SU-DHL-6 (cell line): ENCODE results near the gene DAPK2.

ENCODE experiments used
- H2AFZ ChIP-seq: fragments of 200-600 bp; sonication (generic); 2 replicates; pipeline ENCODE4 v1.6.1; 2014; ENCODE audit warnings: low read depth, mild to moderate bottlenecking, moderate library complexity, mixed read lengths, antibody characterized with exemption, low read length; ENCODE audit not compliant: severe bottlenecking
- H3F3A ChIP-seq: fragments of 200-600 bp; shearing (Covaris generic); 2 replicates; pipeline ENCODE4 v1.6.0; 2016; ENCODE audit warnings: antibody characterized with exemption, mild to moderate bottlenecking; ENCODE audit not compliant: insufficient read depth
- H3K27ac ChIP-seq: fragments of 200-600 bp; sonication (generic); 2 replicates; pipeline ENCODE4 v1.5.1; 2016; ENCODE audit warnings: low read depth, mild to moderate bottlenecking, low read length, moderate library complexity, mixed read lengths
- H3K27me3 ChIP-seq: fragments of 200-600 bp; sonication (generic), shearing (Covaris generic); 2 replicates; pipeline ENCODE4 v1.6.0; 2014; ENCODE audit warnings: mild to moderate bottlenecking, low read length
- H3K36me3 ChIP-seq: fragments of 200-600 bp; sonication (generic); 2 replicates; pipeline ENCODE4 v1.6.1; 2014; ENCODE audit warnings: mild to moderate bottlenecking, low read length, mixed read lengths
- H3K4me2 ChIP-seq: fragments of 300-600, 200-600 bp; shearing (Covaris generic), sonication (generic); 2 replicates; pipeline ENCODE4 v1.6.0; 2014; ENCODE audit warnings: low read length, low read depth, mild to moderate bottlenecking; ENCODE audit not compliant: poor library complexity, severe bottlenecking
- H3K4me3 ChIP-seq: fragments of 200-600 bp; sonication (generic); 2 replicates; pipeline ENCODE4 v1.5.1; 2014; ENCODE audit warnings: antibody characterized with exemption, low read length, mild to moderate bottlenecking, mixed read lengths; ENCODE audit not compliant: insufficient read depth, poor library complexity, severe bottlenecking
- H3K79me2 ChIP-seq: fragments of 200-600 bp; sonication (generic); 2 replicates; pipeline ENCODE4 v1.6.1; 2014; ENCODE audit warnings: mild to moderate bottlenecking, low read length, moderate library complexity; ENCODE audit not compliant: insufficient read depth
- H3K9ac ChIP-seq: fragments of 200-600 bp; sonication (generic); 2 replicates; pipeline ENCODE4 v1.7.0; 2014; ENCODE audit warnings: mild to moderate bottlenecking, low read length
- H3K9me2 ChIP-seq: fragments of 200-600 bp; sonication (generic); replicated peaks from 2 replicates; pipeline ENCODE4 v1.6.1; 2014; ENCODE audit warnings: low read length; ENCODE audit not compliant: insufficient read depth
- H3K9me3 ChIP-seq: fragments of 200-600 bp; sonication (generic); 2 replicates; pipeline ENCODE4 v1.6.1; 2014; ENCODE audit warnings: low read length, mixed read lengths; ENCODE audit not compliant: insufficient read depth
- H4K20me1 ChIP-seq: fragments of 200-600 bp; sonication (generic); 2 replicates; pipeline ENCODE4 v1.6.1; 2014; ENCODE audit warnings: low read depth, mild to moderate bottlenecking, antibody characterized with exemption, low read length, moderate library complexity, mixed read lengths
- EZH2phosphoT487 ChIP-seq: fragments of 200-600 bp; sonication (generic), shearing (Covaris generic); conservative IDR thresholded peaks from 2 replicates; pipeline ENCODE4 v1.6.1; 2018; ENCODE audit warnings: mild to moderate bottlenecking, antibody characterized with exemption, low read length, moderate library complexity, mixed read lengths
- TF ChIP-seq, protein P1 (sequence below): fragments of 200-600 bp; sonication (generic); IDR thresholded peaks from one replicate; pipeline ENCODE4 v1.5.1; 2017; ENCODE audit warnings: antibody characterized with exemption, mild to moderate bottlenecking, low read length, moderate library complexity; ENCODE audit not compliant: insufficient read depth, poor library complexity, severe bottlenecking

Gene DAPK2

DNA sequence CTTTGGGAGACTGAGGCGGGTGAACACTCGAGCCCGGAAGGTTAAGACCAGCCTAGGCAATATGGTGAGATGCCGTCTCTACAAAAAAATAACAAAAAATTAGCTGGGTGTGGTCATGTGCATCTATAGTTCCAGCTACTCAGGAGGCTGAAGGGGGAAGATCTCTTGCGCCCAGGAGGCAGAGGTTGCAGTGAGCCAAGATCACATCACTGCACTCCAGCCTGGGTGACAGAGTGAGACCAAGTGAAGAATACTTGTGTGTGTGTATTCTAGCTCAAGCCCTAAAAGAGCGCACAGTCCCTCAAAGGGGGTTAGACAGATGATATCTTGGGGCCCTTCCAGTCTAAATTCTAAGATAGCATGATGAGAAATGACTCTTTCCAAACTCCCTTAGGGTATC lies 23.7 kb downstream of the DAPK2 start:
- Histone ChIP-seq H3K79me2 (no peaks in the 10 kb centered on the region), H3F3A (no peaks in the 10 kb centered on the region)
- no peak for TF ChIP-seq EZH2phosphoT487
- TF ChIP-seq, protein P1, sequence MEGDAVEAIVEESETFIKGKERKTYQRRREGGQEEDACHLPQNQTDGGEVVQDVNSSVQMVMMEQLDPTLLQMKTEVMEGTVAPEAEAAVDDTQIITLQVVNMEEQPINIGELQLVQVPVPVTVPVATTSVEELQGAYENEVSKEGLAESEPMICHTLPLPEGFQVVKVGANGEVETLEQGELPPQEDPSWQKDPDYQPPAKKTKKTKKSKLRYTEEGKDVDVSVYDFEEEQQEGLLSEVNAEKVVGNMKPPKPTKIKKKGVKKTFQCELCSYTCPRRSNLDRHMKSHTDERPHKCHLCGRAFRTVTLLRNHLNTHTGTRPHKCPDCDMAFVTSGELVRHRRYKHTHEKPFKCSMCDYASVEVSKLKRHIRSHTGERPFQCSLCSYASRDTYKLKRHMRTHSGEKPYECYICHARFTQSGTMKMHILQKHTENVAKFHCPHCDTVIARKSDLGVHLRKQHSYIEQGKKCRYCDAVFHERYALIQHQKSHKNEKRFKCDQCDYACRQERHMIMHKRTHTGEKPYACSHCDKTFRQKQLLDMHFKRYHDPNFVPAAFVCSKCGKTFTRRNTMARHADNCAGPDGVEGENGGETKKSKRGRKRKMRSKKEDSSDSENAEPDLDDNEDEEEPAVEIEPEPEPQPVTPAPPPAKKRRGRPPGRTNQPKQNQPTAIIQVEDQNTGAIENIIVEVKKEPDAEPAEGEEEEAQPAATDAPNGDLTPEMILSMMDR: no peak

GRCh38 chr15:64019764-64020163 lies 26.5 kb downstream of the DAPK2 start:
- H3F3A ChIP-seq: no peaks in the 10 kb centered on the region
- no peak overlapping the region for H3K27ac ChIP-seq
- H3K9ac ChIP-seq: no peak overlapping the region
- H3K4me2 ChIP-seq: no peak overlapping the region
- no peaks in the 10 kb centered on the region for H3K27me3 ChIP-seq
- no peaks in the 10 kb centered on the region for H3K79me2 ChIP-seq
- TF ChIP-seq EZH2phosphoT487: no peak
- TF ChIP-seq, protein P1: no peak
- no peak overlapping the region for H3K4me3 ChIP-seq
- no peaks in the 10 kb centered on the region for H3K9me3 ChIP-seq
- no peaks in the 10 kb centered on the region for H3K9me2 ChIP-seq
- no peaks in the 10 kb centered on the region for H4K20me1 ChIP-seq
- H2AFZ ChIP-seq: no peak overlapping the region
- H3K36me3 ChIP-seq: no peaks in the 10 kb centered on the region

More for the DNA sequence above, 23.7 kb downstream of the DAPK2 start:
- no peaks in the 10 kb centered on the region for H3K9me3 ChIP-seq
- H3K27ac ChIP-seq: no peak overlapping the region
- no peaks in the 10 kb centered on the region for H4K20me1 ChIP-seq
- no peak overlapping the region for H3K4me2 ChIP-seq
- no peak overlapping the region for H3K9ac ChIP-seq
- no peaks in the 10 kb centered on the region for H3K27me3 ChIP-seq
- H2AFZ ChIP-seq: no peak overlapping the region
- no peaks in the 10 kb centered on the region for H3K9me2 ChIP-seq
- H3K36me3 ChIP-seq: no peaks in the 10 kb centered on the region
- no peak overlapping the region for H3K4me3 ChIP-seq

DNA sequence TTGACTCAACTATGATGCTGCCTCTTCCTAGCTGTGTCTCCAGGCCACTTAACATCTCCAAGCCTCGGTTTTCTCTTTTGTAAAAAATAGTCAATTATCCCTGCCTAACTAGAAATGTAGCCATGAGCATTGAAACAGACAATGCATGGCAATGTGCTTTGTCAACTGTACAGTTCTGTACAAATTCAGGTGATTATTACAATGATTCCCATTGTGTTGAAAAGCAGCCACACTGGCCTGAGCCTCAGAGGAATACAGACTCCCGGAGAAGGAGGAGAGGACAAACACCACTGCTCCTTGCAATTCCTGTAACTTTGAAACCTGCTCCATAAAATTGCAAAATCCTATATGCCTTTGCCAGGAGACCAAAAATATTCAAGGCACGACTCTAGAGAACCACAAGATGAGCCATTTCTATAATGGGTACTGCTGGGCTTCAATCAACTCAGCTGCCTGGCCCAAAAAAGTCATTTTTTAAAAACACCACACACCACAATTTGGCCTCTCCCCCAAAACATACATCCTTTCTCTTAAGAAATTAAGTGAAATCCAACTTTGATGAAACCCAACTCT lies 28.6 kb downstream of the DAPK2 start:
- no peaks in the 10 kb centered on the region for H3F3A ChIP-seq
- no peak overlapping the region for H2AFZ ChIP-seq
- no peak overlapping the region for H3K9ac ChIP-seq
- no peaks in the 10 kb centered on the region for H3K79me2 ChIP-seq
- no peaks in the 10 kb centered on the region for H3K9me2 ChIP-seq
- H3K4me2 ChIP-seq: no peak overlapping the region
- no peaks in the 10 kb centered on the region for H3K36me3 ChIP-seq
- H3K4me3 ChIP-seq: no peak overlapping the region
- TF ChIP-seq, protein P1: no peak
- no peak for TF ChIP-seq EZH2phosphoT487
- no peaks in the 10 kb centered on the region for H3K27me3 ChIP-seq
- no peaks in the 10 kb centered on the region for H3K9me3 ChIP-seq
- H4K20me1 ChIP-seq: no peaks in the 10 kb centered on the region
- H3K27ac ChIP-seq: no peak overlapping the region
